Hepatocyte (in vitro differentiated cells): ENCODE data around the gene POU5F1. TPM values are rescaled to one million over a fixed set of nuclear protein-coding genes. Genes with fewer than 3 reads are reported as not detected.
A peak's percentile ranks its signal among the peaks of the same experiment; 100 is the strongest.

Source experiments
- DNase-seq: peaks from one replicate; pipeline ENCODE4 v3.0.0-alpha.2; 2016; ENCODE audit warnings: low spot score
- H2AFZ ChIP-seq: fragments of 200-600 bp; sonication (generic); 2 replicates; pipeline ENCODE4 v1.6.0; 2016; ENCODE audit warnings: antibody characterized with exemption, mild to moderate bottlenecking
- H3K27ac ChIP-seq: fragments of 200-600 bp; sonication (generic); 2 replicates; pipeline ENCODE4 v1.5.1; 2016; ENCODE audit warnings: mild to moderate bottlenecking
- H3K27me3 ChIP-seq: fragments of 200-600 bp; sonication (generic); 2 replicates; pipeline ENCODE4 v1.6.1; 2016
- H3K36me3 ChIP-seq: fragments of 200-600 bp; sonication (generic); replicated peaks from 2 replicates; pipeline ENCODE4 v1.5.1; 2016; ENCODE audit warnings: low read depth; ENCODE audit not compliant: insufficient read depth
- H3K4me1 ChIP-seq: fragments of 200-600 bp; sonication (generic); 2 replicates; pipeline ENCODE4 v1.5.1; 2016; ENCODE audit warnings: mild to moderate bottlenecking, moderate library complexity; ENCODE audit not compliant: insufficient read depth
- H3K4me2 ChIP-seq: fragments of 200-600 bp; sonication (generic); 2 replicates; pipeline ENCODE4 v1.6.0; 2016
- H3K4me3 ChIP-seq: fragments of 200-600 bp; sonication (generic); 2 replicates; pipeline ENCODE4 v1.5.1; 2016; ENCODE audit warnings: mild to moderate bottlenecking
- H3K79me2 ChIP-seq: fragments of 200-600 bp; sonication (generic); 2 replicates; pipeline ENCODE4 v1.6.0; 2017; ENCODE audit warnings: mild to moderate bottlenecking
- H3K9me2 ChIP-seq: fragments of 200-600 bp; sonication (generic); replicated peaks from 2 replicates; pipeline ENCODE4 v1.6.0; 2017; ENCODE audit warnings: mild to moderate bottlenecking; ENCODE audit not compliant: insufficient read depth
- H3K9me3 ChIP-seq: fragments of 200-600 bp; sonication (generic); 2 replicates; pipeline ENCODE4 v1.5.1; 2016; ENCODE audit warnings: low read depth, mild to moderate bottlenecking
- H4K20me1 ChIP-seq: fragments of 200-600 bp; sonication (generic); 2 replicates; pipeline ENCODE4 v1.6.0; 2016; ENCODE audit warnings: mild to moderate bottlenecking; ENCODE audit not compliant: insufficient read depth, poor library complexity, severe bottlenecking
- EZH2 ChIP-seq: fragments of 200-600 bp; sonication (generic); IDR thresholded peaks from 2 replicates; pipeline ENCODE4 v1.6.1; 2016; ENCODE audit warnings: antibody characterized with exemption, mild to moderate bottlenecking, borderline replicate concordance
- EZH2phosphoT487 ChIP-seq: fragments of 200-600 bp; sonication (generic); IDR thresholded peaks from one replicate; pipeline ENCODE4 v1.6.1; 2018; ENCODE audit warnings: antibody characterized with exemption, mild to moderate bottlenecking, low read depth, moderate library complexity; ENCODE audit not compliant: unreplicated experiment, severe bottlenecking
- WGBS: methylation state at CpG from one replicate; pipeline ENCODE4 v1.1.6; 2016; ENCODE audit warnings: low lambda C conversion rate; ENCODE audit errors: missing lambda C conversion rate; 5-methylcytosine and 5-hydroxymethylcytosine counted together
- polyA plus RNA-seq: library from polyadenylated mRNA; unstranded; fragments of >200 nt; fragmentation: Nextera tagmentation; extraction: Ambion mirVana; gene quantifications from 2 replicates; pipeline ENCODE4 v1.2.1, GENCODE V29; 2016
- total RNA-seq: library from RNA; depleted of rRNA; stranded (reverse); fragments of >200 nt; gene quantifications from 2 replicates; pipeline ENCODE4 v1.2.3, GENCODE V29; 2014
- TF ChIP-seq, protein P1 (sequence below): fragments of 200-600 bp; sonication (generic); IDR thresholded peaks from 2 replicates; pipeline ENCODE4 v1.5.1; 2016; ENCODE audit warnings: antibody characterized with exemption, mild to moderate bottlenecking; ENCODE audit not compliant: poor library complexity

POU5F1 gene
- total and polyA plus RNA-seq, 2 experiments from 2014 or later = 1.1 to 1.8 TPM

DNA sequence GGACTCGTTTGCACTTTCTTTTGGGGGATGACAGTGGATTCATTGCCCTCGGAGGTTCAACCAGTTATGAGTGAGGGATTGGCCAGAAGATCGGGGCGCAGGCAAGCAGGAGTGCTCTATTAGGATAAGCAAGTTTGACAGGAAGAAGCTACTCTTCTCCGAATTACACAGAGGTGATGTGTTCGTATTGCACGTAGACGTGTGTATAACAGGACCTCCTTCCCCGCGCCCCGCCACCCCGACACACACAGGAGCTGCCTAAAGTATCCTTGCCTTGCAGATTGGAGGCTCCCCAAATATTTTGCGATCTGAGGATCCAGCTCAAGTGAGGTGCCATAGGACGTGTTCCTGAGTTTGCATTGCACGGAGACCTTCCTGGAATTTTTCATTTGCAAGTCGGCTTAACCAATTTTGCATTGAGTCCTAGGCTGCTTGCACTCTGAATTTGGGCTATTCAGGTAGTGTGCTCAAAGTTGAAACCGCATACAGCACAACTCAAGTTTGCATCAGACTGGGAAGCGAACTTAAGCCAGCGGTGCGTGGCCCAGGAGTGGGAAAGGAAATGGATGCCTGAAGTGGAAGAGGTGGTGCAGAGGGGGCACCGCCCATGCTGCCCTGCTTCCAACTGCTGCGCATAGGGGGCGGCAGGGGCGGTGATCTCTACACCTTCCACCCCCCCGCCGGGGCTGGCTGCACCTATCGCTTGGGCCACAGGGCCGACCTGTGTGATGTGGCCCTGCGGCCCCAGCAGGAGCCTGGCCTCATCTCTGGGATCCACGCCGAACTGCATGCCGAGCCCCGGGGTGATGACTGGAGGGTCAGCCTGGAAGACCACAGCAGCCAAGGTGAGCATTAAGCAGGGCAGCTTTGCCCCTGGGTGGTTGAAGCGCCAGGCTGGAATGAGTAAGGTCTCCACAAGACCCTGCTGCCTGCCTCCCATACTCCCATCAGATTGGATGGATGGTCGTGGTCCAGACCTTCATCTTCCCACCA is 11.3 kb downstream of the POU5F1 start:
- TF ChIP-seq, protein P1, sequence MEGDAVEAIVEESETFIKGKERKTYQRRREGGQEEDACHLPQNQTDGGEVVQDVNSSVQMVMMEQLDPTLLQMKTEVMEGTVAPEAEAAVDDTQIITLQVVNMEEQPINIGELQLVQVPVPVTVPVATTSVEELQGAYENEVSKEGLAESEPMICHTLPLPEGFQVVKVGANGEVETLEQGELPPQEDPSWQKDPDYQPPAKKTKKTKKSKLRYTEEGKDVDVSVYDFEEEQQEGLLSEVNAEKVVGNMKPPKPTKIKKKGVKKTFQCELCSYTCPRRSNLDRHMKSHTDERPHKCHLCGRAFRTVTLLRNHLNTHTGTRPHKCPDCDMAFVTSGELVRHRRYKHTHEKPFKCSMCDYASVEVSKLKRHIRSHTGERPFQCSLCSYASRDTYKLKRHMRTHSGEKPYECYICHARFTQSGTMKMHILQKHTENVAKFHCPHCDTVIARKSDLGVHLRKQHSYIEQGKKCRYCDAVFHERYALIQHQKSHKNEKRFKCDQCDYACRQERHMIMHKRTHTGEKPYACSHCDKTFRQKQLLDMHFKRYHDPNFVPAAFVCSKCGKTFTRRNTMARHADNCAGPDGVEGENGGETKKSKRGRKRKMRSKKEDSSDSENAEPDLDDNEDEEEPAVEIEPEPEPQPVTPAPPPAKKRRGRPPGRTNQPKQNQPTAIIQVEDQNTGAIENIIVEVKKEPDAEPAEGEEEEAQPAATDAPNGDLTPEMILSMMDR = no peak
- no peak for TF ChIP-seq EZH2phosphoT487
- TF ChIP-seq EZH2 = no peak
- Histone ChIP-seq H3K27ac (no peak overlapping the region), H3K36me3 (no peaks in the 10 kb centered on the region), H3K27me3 (no peaks in the 10 kb centered on the region), H3K9me3 (no peaks in the 10 kb centered on the region), H3K79me2 (no peaks in the 10 kb centered on the region), H3K4me2 (peak overlapping the region; percentile 83), H3K9me2 (no peaks in the 10 kb centered on the region), H3K4me3 (peak overlapping the region; percentile 38), H4K20me1 (no peaks in the 10 kb centered on the region), H2AFZ (peak overlapping the region; percentile 65), H3K4me1 (peaks cover 5% of the 10 kb centered on the region)
- 14% methylated on average over 32 of the region's 35 CpGs for WGBS
- no peak for DNase-seq

DNA sequence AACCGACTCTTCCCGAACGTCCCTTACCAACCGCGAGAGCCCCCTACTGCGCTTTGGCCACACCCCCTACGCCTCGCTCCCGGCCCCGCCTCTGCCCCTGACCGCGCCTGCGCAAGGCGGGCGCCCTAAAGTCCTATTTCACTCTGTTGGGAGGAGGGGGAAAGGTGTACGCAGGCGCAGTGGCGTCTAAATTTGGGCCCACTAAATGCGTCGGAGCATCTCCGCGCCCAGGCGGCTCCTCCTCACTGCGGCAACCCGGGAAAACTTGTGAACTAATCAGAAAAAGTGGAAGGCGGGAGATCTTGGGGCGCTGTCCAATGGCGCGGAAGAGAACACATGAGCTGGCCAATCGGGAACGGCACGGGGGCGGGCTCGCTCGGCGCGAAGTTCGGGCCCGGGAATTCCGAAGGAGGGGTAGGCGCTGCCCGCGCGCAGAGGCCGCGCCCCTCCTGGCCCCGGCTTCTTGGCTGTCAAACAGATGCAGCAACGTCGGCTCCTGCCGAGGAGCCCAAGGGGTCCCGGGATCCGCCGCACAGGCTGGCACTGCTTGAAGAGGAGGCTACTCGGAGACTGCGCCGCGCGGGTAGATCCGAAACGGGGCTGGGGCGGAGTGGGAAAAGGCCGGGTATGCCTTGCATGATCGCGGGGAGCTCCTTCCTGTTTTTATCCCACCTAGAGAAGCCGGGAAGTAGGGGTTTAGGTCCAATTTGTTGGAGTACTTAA is 12.2 kb downstream of the POU5F1 start, which contains the start of gene TCF19:
TCF19 (plus strand) TSS at position 450 of the 723 bp plus-strand sequence. CDS start 881 bp downstream, outside the sequence.
- Histone ChIP-seq H2AFZ (peak within 1 kb of the TSS; percentile 68), H3K9me2 (no peaks in the 10 kb centered on the region), H3K4me3 (peak within 1 kb of the TSS; percentile 38), H3K79me2 (no peaks in the 10 kb centered on the region), H3K27ac (no peak within 1 kb of the TSS), H3K9me3 (no peaks in the 10 kb centered on the region), H3K4me2 (peak within 1 kb of the TSS; percentile 83), H3K4me1 (peaks cover 5% of the 10 kb centered on the region), H4K20me1 (no peaks in the 10 kb centered on the region), H3K27me3 (no peaks in the 10 kb centered on the region), H3K36me3 (no peaks in the 10 kb centered on the region)
- peak; percentile 99 for DNase-seq
- no peak for TF ChIP-seq EZH2phosphoT487
- no peak for TF ChIP-seq EZH2
- TF ChIP-seq, protein P1 = no peak
- under 1% methylated on average over 65 of the region's 65 CpGs for WGBS

DNA sequence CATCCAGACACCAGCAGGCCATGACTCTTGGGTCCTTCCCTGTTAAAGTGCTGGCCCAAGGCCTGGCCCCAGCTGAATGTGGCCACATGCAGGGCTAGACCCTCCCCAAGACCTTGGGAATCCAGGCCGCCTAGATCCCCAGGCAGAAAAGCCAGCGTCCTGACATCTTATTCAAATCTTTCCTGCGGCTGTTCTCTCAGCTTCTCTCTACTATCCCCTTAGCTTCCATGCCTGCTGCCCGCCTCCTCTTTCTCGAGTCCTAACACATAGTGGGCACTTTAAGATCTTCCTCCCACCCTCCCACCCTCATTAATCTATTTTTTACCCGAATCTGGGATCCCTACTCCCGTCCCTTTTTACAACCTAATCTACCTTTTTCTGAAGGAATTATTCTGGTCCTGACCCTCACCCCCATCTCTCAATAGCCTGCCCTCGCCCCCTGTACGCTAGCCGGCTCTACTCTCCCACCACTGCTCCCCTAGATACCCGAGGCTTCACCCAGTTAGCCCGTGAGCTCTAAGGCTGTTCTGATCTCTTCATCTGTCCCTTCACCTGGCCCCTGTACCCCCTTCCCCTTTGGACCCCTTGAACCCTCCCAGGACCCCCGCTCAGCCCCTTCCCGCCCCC is 12.9 kb downstream of the POU5F1 start, which contains the start of gene CCHCR1:
CCHCR1 (minus strand) TSS at position 290 of the 627 bp plus-strand sequence; CDS start at position 88, 202 bp downstream.
- no peaks in the 10 kb centered on the region for H3K27me3 ChIP-seq

More for the DNA sequence above, 12.9 kb downstream of the POU5F1 start, which contains the start of gene CCHCR1:
- H4K20me1 ChIP-seq = no peaks in the 10 kb centered on the region
- H3K36me3 ChIP-seq = no peaks in the 10 kb centered on the region
- no peaks in the 10 kb centered on the region for H3K79me2 ChIP-seq
- H3K9me2 ChIP-seq = no peaks in the 10 kb centered on the region
- H3K27ac ChIP-seq = no peak within 1 kb of the TSS
- peak within 1 kb of the TSS; percentile 38 for H3K4me3 ChIP-seq
- no peak for DNase-seq
- peak within 1 kb of the TSS; percentile 83 for H3K4me2 ChIP-seq
- no peaks in the 10 kb centered on the region for H3K9me3 ChIP-seq
- peaks cover 5% of the 10 kb centered on the region for H3K4me1 ChIP-seq
- WGBS = 13% methylated on average over 13 of the region's 14 CpGs
- TF ChIP-seq, protein P1 = no peak
- TF ChIP-seq EZH2 = no peak
- TF ChIP-seq EZH2phosphoT487 = no peak
- peak within 1 kb of the TSS; percentile 68 for H2AFZ ChIP-seq
